NCI-H1105 (cell line): Measurements from ENCODE around the gene TMC7.

Source experiments
- DNase-seq: peaks from one replicate; lab custom pipeline; 2025; lab: John Stamatoyannopoulos, UW

TMC7 gene

GRCh38 chr16:19029980-19030379, 46.2 kb downstream of the TMC7 start:
- no peak for DNase-seq

- DNase-seq, result no peak
Observed at GRCh38 chr16:19031738-19032137, 48.0 kb downstream of the TMC7 start.

- no peak for DNase-seq
Observed at GRCh38 chr16:19033761-19034160, 50.0 kb downstream of the TMC7 start.

- DNase-seq, result no peak
Observed at GRCh38 chr16:19040400-19040799, 56.7 kb downstream of the TMC7 start.

GRCh38 chr16:19044769-19045168, 61.0 kb downstream of the TMC7 start:
- no peak for DNase-seq

- DNase-seq, result no peak
Observed at GRCh38 chr16:19046062-19046461, 62.3 kb downstream of the TMC7 start.

GRCh38 chr16:19062706-19063105, 79.0 kb downstream of the TMC7 start:
- no peak for DNase-seq

GRCh38 chr16:19066988-19067348, 83.2 kb downstream of the TMC7 start:
- DNase-seq, result no peak

- peak; percentile 95 for DNase-seq
Observed at GRCh38 chr16:19067349-19068236, 83.9 kb downstream of the TMC7 start, which contains the start of gene COQ7. COQ7 (plus strand) TSS chr16:19067614; CDS start chr16:19067665, 51 bp downstream.

GRCh38 chr16:19068237-19068815, 84.6 kb downstream of the TMC7 start:
- DNase-seq, result no peak

GRCh38 chr16:19071811-19072777, 88.4 kb downstream of the TMC7 start:
- no peak for DNase-seq

- DNase-seq, result no peak
Observed at GRCh38 chr16:19073344-19073743, 89.6 kb downstream of the TMC7 start.

GRCh38 chr16:19073863-19074262, 90.1 kb downstream of the TMC7 start:
- no peak for DNase-seq

GRCh38 chr16:19075511-19075910, 91.8 kb downstream of the TMC7 start:
- no peak for DNase-seq

- no peak for DNase-seq
Observed at GRCh38 chr16:19077879-19078278, 94.1 kb downstream of the TMC7 start.

- DNase-seq, result no peak
Observed at GRCh38 chr16:19083670-19084069, 99.9 kb downstream of the TMC7 start.

GRCh38 chr16:19084139-19084538, 100.4 kb downstream of the TMC7 start:
- no peak for DNase-seq

GRCh38 chr16:19084879-19085278, 101.1 kb downstream of the TMC7 start:
- no peak for DNase-seq

- no peak for DNase-seq
Observed at GRCh38 chr16:19085679-19086200, 102.0 kb downstream of the TMC7 start.

- peak; percentile 18 for DNase-seq
Observed at GRCh38 chr16:19086322-19087199, 102.8 kb downstream of the TMC7 start.

GRCh38 chr16:19088341-19088916, 104.7 kb downstream of the TMC7 start:
- DNase-seq, result no peak
